Measurements from ENCODE around the gene TOE1. TPM values are rescaled to one million over a fixed set of nuclear protein-coding genes. Genes with fewer than 3 reads are reported as not detected.

Gene TOE1
- total RNA-seq, 1 donor from 2014 or later: 4.3 TPM

- Histone ChIP-seq H3K9me3 (ENCODE audit: insufficient read depth, low read depth, low read length) (no peaks in the 10 kb centered on the region), H4K20me1 (ENCODE audit: insufficient read depth, low read length) (no peaks in the 10 kb centered on the region), H3K36me3 (ENCODE audit: insufficient read depth, low read length) (no peaks in the 10 kb centered on the region), H3K79me2 (ENCODE audit: insufficient read depth, low read length) (no peaks in the 10 kb centered on the region), H2AFZ (ENCODE audit: low read depth, low read length) (no peak overlapping the region), H3K9ac (ENCODE audit: low read length) (no peak overlapping the region), H3K27me3 (ENCODE audit: insufficient read depth, low read length) (no peaks in the 10 kb centered on the region), H3K4me3 (ENCODE audit: insufficient read depth, low read depth, low read length) (no peak overlapping the region), H3K27ac (ENCODE audit: low read depth, low read length) (no peak overlapping the region), H3K4me2 (ENCODE audit: low read length) (no peak overlapping the region), H3K4me1 (ENCODE audit: insufficient read depth, low read length) (no peaks in the 10 kb centered on the region)
- Mint-ChIP-seq H3K9me3 (ENCODE audit: unreplicated experiment) (no peaks in the 10 kb centered on the region), H3K27me3 (ENCODE audit: low read depth, unreplicated experiment) (no peaks in the 10 kb centered on the region), H3K4me3 (ENCODE audit: unreplicated experiment) (no peak overlapping the region), H3K27ac (ENCODE audit: unreplicated experiment) (no peak overlapping the region), H3K36me3 (ENCODE audit: low read depth, unreplicated experiment) (no peaks in the 10 kb centered on the region), H3K4me1 (ENCODE audit: low read depth, unreplicated experiment) (no peaks in the 10 kb centered on the region)
- no peak for FAIRE-seq
- TF ChIP-seq EZH2 (IDR thresholded peaks at IDR 0.05; ENCODE audit: insufficient read depth, low read length): no peak
- TF ChIP-seq CTCF (IDR thresholded peaks at IDR 0.05; ENCODE audit: insufficient read depth, low read depth, low read length): no peak
- peak; percentile 11 for DNase-seq (ENCODE audit: low read depth)
Measured at GRCh38 chr1:45385302-45385701, 45.3 kb downstream of the TOE1 start.

GRCh38 chr1:45386219-45386618, 46.2 kb downstream of the TOE1 start:
- Histone ChIP-seq H3K79me2 (ENCODE audit: insufficient read depth, low read length) (no peaks in the 10 kb centered on the region), H3K4me3 (ENCODE audit: insufficient read depth, low read depth, low read length) (no peak overlapping the region), H4K20me1 (ENCODE audit: insufficient read depth, low read length) (no peaks in the 10 kb centered on the region), H3K4me2 (ENCODE audit: low read length) (no peak overlapping the region), H3K9ac (ENCODE audit: low read length) (no peak overlapping the region), H3K4me1 (ENCODE audit: insufficient read depth, low read length) (no peaks in the 10 kb centered on the region), H3K36me3 (ENCODE audit: insufficient read depth, low read length) (no peaks in the 10 kb centered on the region), H3K27me3 (ENCODE audit: insufficient read depth, low read length) (no peaks in the 10 kb centered on the region), H3K27ac (ENCODE audit: low read depth, low read length) (no peak overlapping the region), H2AFZ (ENCODE audit: low read depth, low read length) (no peak overlapping the region), H3K9me3 (ENCODE audit: insufficient read depth, low read depth, low read length) (no peaks in the 10 kb centered on the region)
- no peak for FAIRE-seq
- TF ChIP-seq CTCF (IDR thresholded peaks at IDR 0.05; ENCODE audit: insufficient read depth, low read depth, low read length) (no peak), EZH2 (IDR thresholded peaks at IDR 0.05; ENCODE audit: insufficient read depth, low read length) (no peak)
- no peak overlapping the region for H3K27ac Mint-ChIP-seq (ENCODE audit: unreplicated experiment)
- H3K9me3 Mint-ChIP-seq (ENCODE audit: unreplicated experiment): no peaks in the 10 kb centered on the region
- no peak overlapping the region for H3K4me3 Mint-ChIP-seq (ENCODE audit: unreplicated experiment)
- H3K27me3 Mint-ChIP-seq (ENCODE audit: low read depth, unreplicated experiment): no peaks in the 10 kb centered on the region
- no peaks in the 10 kb centered on the region for H3K4me1 Mint-ChIP-seq (ENCODE audit: low read depth, unreplicated experiment)
- H3K36me3 Mint-ChIP-seq (ENCODE audit: low read depth, unreplicated experiment): no peaks in the 10 kb centered on the region
- no peak for DNase-seq (ENCODE audit: low read depth)

Other genes with a start within 250 kb of the TOE1 start
- gene ZSWIM5, start 133.6 kb upstream of the TOE1 start, total RNA-seq: 0.79 and 1.1 TPM in 2 replicates
- gene HPDL, start 13.3 kb upstream of the TOE1 start, total RNA-seq: 0.61 and 0.70 TPM in 2 replicates
- 6.0 and 6.6 TPM in 2 replicates for gene MUTYH, start 270 bp downstream of the TOE1 start, total RNA-seq
- gene TESK2, start 151.0 kb downstream of the TOE1 start, total RNA-seq: 1.7 and 2.0 TPM in 2 replicates
- 3.0 and 3.5 TPM in 2 replicates for gene CCDC163, start 159.9 kb downstream of the TOE1 start, total RNA-seq
- 5.4 and 6.2 TPM in 2 replicates for gene MMACHC, start 160.1 kb downstream of the TOE1 start, total RNA-seq
- gene PRDX1, start 181.7 kb downstream of the TOE1 start, total RNA-seq: 861 and 986 TPM in 2 replicates
- 118 and 129 TPM in 2 replicates for gene AKR1A1, start 210.7 kb downstream of the TOE1 start, total RNA-seq
- gene NASP, start 243.9 kb downstream of the TOE1 start, total RNA-seq: 46.2 and 55.9 TPM in 2 replicates